ENCODE data around the gene NAA40.

GRCh38 chr11:64006398-64006797 lies 67.6 kb downstream of the NAA40 start:
- TF ChIP-seq POLR2A (IDR thresholded peaks at IDR 0.05) (no peak), CTCF (IDR thresholded peaks at IDR 0.05) (no peak)

Measured in Peyer's patch (tissue), 4 donors.